Neuronal stem cell (in vitro differentiated cells): ENCODE data around the gene POLR1D.

Experiments
- DNase-seq: peaks from one replicate; pipeline ENCODE4 v3.0.0-alpha.2; 2013; ENCODE audit warnings: low spot score
- H2AFZ ChIP-seq: one replicate; pipeline ENCODE4 v1.6.1; 2013; ENCODE audit warnings: mild to moderate bottlenecking, low read length, inconsistent platforms
- H2AK5ac ChIP-seq: 2 replicates; pipeline ENCODE4 v1.6.1; 2013; ENCODE audit warnings: low read depth, mild to moderate bottlenecking, inconsistent platforms, low read length, moderate library complexity, mixed read lengths
- H2BK120ac ChIP-seq: 2 replicates; pipeline ENCODE4 v1.6.1; 2013; ENCODE audit warnings: low read depth, mild to moderate bottlenecking, inconsistent platforms, low read length, moderate library complexity, mixed read lengths
- H2BK12ac ChIP-seq: one replicate; pipeline ENCODE4 v1.6.1; 2013; ENCODE audit warnings: low read length, inconsistent platforms
- H2BK15ac ChIP-seq: 2 replicates; pipeline ENCODE4 v1.6.1; 2013; ENCODE audit warnings: mild to moderate bottlenecking, low read length, inconsistent platforms, mixed read lengths
- H2BK5ac ChIP-seq: one replicate; pipeline ENCODE4 v1.6.1; 2013; ENCODE audit warnings: inconsistent platforms, mild to moderate bottlenecking, low read length, moderate library complexity
- H3K14ac ChIP-seq: one replicate; pipeline ENCODE4 v1.6.1; 2013; ENCODE audit warnings: low read length, inconsistent platforms
- H3K18ac ChIP-seq: 2 replicates; pipeline ENCODE4 v1.6.1; 2013; ENCODE audit warnings: low read length, inconsistent platforms
- H3K23ac ChIP-seq: 2 replicates; pipeline ENCODE4 v1.6.1; 2013; ENCODE audit warnings: low read depth, mild to moderate bottlenecking, mixed read lengths, low read length, inconsistent platforms; ENCODE audit not compliant: poor library complexity
- H3K27ac ChIP-seq: replicated peaks from 3 replicates; pipeline ENCODE4 v1.5.1; 2013; ENCODE audit warnings: low read length, inconsistent platforms
- H3K27me3 ChIP-seq, 3 experiments: 2 replicates each; pipeline ENCODE4 v1.6.1; 2013; ENCODE audit warnings: low read length in 3 of 3, mild to moderate bottlenecking in 2 of 3, inconsistent platforms in 1 of 3, low read depth in 1 of 3, mixed read lengths in 1 of 3, moderate library complexity in 1 of 3; ENCODE audit not compliant: control insufficient read depth in 3 of 3, insufficient read depth in 3 of 3
- H3K36me3 ChIP-seq, 2 donors: replicated peaks in 1 of 2; 2 replicates each; pipeline ENCODE4 v1.6.1; 2013; ENCODE audit warnings: low read length in 2 of 2; ENCODE audit not compliant: control insufficient read depth in 2 of 2, insufficient read depth in 2 of 2
- H3K4ac ChIP-seq: 2 replicates; pipeline ENCODE4 v1.6.1; 2013; ENCODE audit warnings: inconsistent platforms, mild to moderate bottlenecking, low read length, moderate library complexity
- H3K4me1 ChIP-seq, 2 donors: 1 replicate in 1 of 2; 2 replicates in 1 of 2; pipeline ENCODE4 v1.6.1; 2013; ENCODE audit warnings: low read length in 2 of 2, low read depth in 1 of 2; ENCODE audit not compliant: control insufficient read depth in 2 of 2, insufficient read depth in 1 of 2
- H3K4me2 ChIP-seq: one replicate; pipeline ENCODE4 v1.6.1; 2013; ENCODE audit warnings: mild to moderate bottlenecking, low read length, inconsistent platforms; ENCODE audit not compliant: insufficient read depth, poor library complexity, severe bottlenecking
- H3K4me3 ChIP-seq, 2 donors: 2 replicates each; pipeline ENCODE4 v1.5.1; 2013; ENCODE audit warnings: low read length in 2 of 2, mild to moderate bottlenecking in 2 of 2, inconsistent platforms in 1 of 2, moderate library complexity in 1 of 2
- H3K79me1 ChIP-seq: one replicate; pipeline ENCODE4 v1.6.1; 2013; ENCODE audit warnings: low read depth, mild to moderate bottlenecking, inconsistent platforms, low read length, moderate library complexity
- H3K9ac ChIP-seq: one replicate; pipeline ENCODE4 v1.6.1; 2013; ENCODE audit warnings: mild to moderate bottlenecking, low read depth, low read length, inconsistent platforms; ENCODE audit not compliant: poor library complexity
- H3K9me3 ChIP-seq, 2 donors: replicated peaks in 1 of 2; 2 replicates each; pipeline versions ENCODE3 to v1.6.1; 2013; ENCODE audit warnings: low read length in 2 of 2, mild to moderate bottlenecking in 2 of 2, inconsistent platforms in 1 of 2, low read depth in 1 of 2, mixed read lengths in 1 of 2, moderate library complexity in 1 of 2; ENCODE audit not compliant: control insufficient read depth in 2 of 2, insufficient read depth in 1 of 2
- H4K8ac ChIP-seq: one replicate; pipeline ENCODE4 v1.6.1; 2013; ENCODE audit warnings: low read depth, mild to moderate bottlenecking, inconsistent platforms, low read length, moderate library complexity
- H4K91ac ChIP-seq: one replicate; pipeline ENCODE4 v1.6.1; 2013; ENCODE audit warnings: low read length, low read depth, mild to moderate bottlenecking, inconsistent platforms; ENCODE audit not compliant: poor library complexity
- WGBS, 2 donors: extraction: QIAGEN DNeasy Blood & Tissue Kit; methylation state at CpG; one replicate each; pipeline ENCODE4 v1.1.7; 2013; ENCODE audit warnings: missing lambda C conversion rate in 2 of 2, mixed read lengths in 1 of 2; ENCODE audit not compliant: insufficient read length in 2 of 2, insufficient replicate concordance in 1 of 2; ENCODE audit errors: extremely low coverage in 2 of 2; 5-methylcytosine and 5-hydroxymethylcytosine counted together

The POLR1D gene

GRCh38 chr13:27592865-27593264 lies 28.8 kb upstream of the POLR1D start:
- Histone ChIP-seq H2BK15ac (no peak overlapping the region), H3K14ac (no peak overlapping the region), H3K18ac (no peak overlapping the region), H3K36me3 (no peaks in the 10 kb centered on the region), H3K4me3 (no peak overlapping the region), H2BK5ac (no peak overlapping the region), H2BK12ac (no peak overlapping the region), H3K27me3 (no peaks in the 10 kb centered on the region), H4K91ac (no peak overlapping the region), H3K4me2 (no peak overlapping the region), H4K8ac (no peak overlapping the region), H3K9me3 (no peaks in the 10 kb centered on the region), H2AK5ac (no peak overlapping the region), H3K4me1 (no peaks in the 10 kb centered on the region), H3K9ac (no peak overlapping the region), H2BK120ac (no peak overlapping the region), H3K27ac (no peak overlapping the region), H3K79me1 (no peaks in the 10 kb centered on the region), H3K4ac (no peak overlapping the region), H3K23ac (no peak overlapping the region), H2AFZ (no peak overlapping the region)
- no peak for DNase-seq

DNA sequence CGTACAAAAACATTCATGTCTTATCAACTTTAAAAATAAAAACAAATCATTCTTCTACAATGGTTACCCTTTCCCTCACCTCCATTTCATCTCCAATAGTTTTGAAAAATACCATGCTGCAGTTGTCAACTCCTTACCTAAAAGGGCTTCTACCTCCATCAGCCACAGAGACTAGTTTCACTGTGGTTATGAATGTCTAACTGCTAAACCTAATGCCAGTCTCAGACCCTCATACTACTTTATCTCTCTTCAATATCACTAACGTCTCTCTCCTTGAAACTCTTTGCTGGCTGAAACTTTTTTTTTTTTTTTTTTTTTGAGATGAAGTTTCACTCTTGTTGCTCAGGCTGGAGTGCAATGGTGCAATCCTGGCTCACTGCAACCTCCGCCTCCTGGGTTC lies 28.4 kb upstream of the POLR1D start:
- no peak overlapping the region for H2BK15ac ChIP-seq
- H3K23ac ChIP-seq = no peak overlapping the region
- no peak overlapping the region for H3K18ac ChIP-seq
- H3K27ac ChIP-seq = no peak overlapping the region
- H3K4me1 ChIP-seq = no peaks in the 10 kb centered on the region
- H2BK12ac ChIP-seq = no peak overlapping the region
- WGBS, 2 donors = 98 to 100% methylated on average over 1 to 2 of the region's 3 CpGs
- DNase-seq = no peak
- no peak overlapping the region for H3K4ac ChIP-seq
- H3K9ac ChIP-seq = no peak overlapping the region
- H3K14ac ChIP-seq = no peak overlapping the region
- H3K27me3 ChIP-seq = no peaks in the 10 kb centered on the region
- H2AFZ ChIP-seq = no peak overlapping the region
- no peak overlapping the region for H2BK5ac ChIP-seq
- no peaks in the 10 kb centered on the region for H3K79me1 ChIP-seq
- H3K4me2 ChIP-seq = no peak overlapping the region
- H4K8ac ChIP-seq = no peak overlapping the region
- H2AK5ac ChIP-seq = no peak overlapping the region
- H3K36me3 ChIP-seq = no peaks in the 10 kb centered on the region
- H3K9me3 ChIP-seq = no peaks in the 10 kb centered on the region
- H4K91ac ChIP-seq = no peak overlapping the region
- no peak overlapping the region for H3K4me3 ChIP-seq
- H2BK120ac ChIP-seq = no peak overlapping the region

GRCh38 chr13:27595055-27595811 lies 26.5 kb upstream of the POLR1D start:
- Histone ChIP-seq H3K4ac (no peak overlapping the region), H3K4me1 (peaks cover 0 to 5% of the 10 kb centered on the region in 2 donors), H3K27me3 (no peaks in the 10 kb centered on the region), H4K91ac (no peak overlapping the region), H2BK5ac (no peak overlapping the region), H3K18ac (no peak overlapping the region), H2BK120ac (no peak overlapping the region), H3K4me2 (no peak overlapping the region), H3K4me3 (no peak overlapping the region), H2BK15ac (no peak overlapping the region), H3K79me1 (no peaks in the 10 kb centered on the region), H3K9ac (no peak overlapping the region), H3K27ac (no peak overlapping the region), H2AK5ac (no peak overlapping the region), H2BK12ac (no peak overlapping the region), H2AFZ (no peak overlapping the region), H3K9me3 (no peaks in the 10 kb centered on the region), H3K36me3 (no peaks in the 10 kb centered on the region), H4K8ac (no peak overlapping the region), H3K14ac (no peak overlapping the region), H3K23ac (no peak overlapping the region)
- DNase-seq = no peak
- WGBS, 2 donors = no CpG with 5 or more reads among the region's 2 CpGs

DNA sequence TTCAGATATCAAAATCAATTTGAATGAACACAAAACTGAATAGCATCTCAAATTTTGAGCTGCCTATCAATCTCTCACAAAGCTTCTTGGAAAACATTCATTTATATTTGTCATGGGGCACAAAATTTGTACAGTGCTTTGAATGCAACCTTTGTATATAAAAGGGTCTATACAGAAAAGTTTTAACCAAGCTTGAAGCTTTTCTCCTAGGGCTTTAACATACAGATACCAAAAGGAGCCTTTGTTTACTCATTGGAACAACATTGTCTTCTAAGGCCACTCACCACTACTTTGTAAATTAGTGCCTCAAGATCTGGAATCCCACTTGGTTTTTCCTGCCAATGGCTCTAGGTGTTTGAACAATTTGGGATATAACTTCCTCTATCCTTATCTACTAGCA lies 22.6 kb upstream of the POLR1D start:
- no peak overlapping the region for H2BK5ac ChIP-seq
- no peak overlapping the region for H3K4me3 ChIP-seq
- no peaks in the 10 kb centered on the region for H3K27me3 ChIP-seq
- H3K79me1 ChIP-seq = no peaks in the 10 kb centered on the region
- H3K36me3 ChIP-seq = no peaks in the 10 kb centered on the region
- H2BK120ac ChIP-seq = no peak overlapping the region
- no peak for DNase-seq
- H4K8ac ChIP-seq = no peak overlapping the region
- H3K27ac ChIP-seq = no peak overlapping the region
- no peaks in the 10 kb centered on the region for H3K9me3 ChIP-seq
- H2BK12ac ChIP-seq = no peak overlapping the region
- no peak overlapping the region for H2BK15ac ChIP-seq
- no peak overlapping the region for H3K18ac ChIP-seq
- no peak overlapping the region for H3K23ac ChIP-seq
- no peak overlapping the region for H2AFZ ChIP-seq
- no peak overlapping the region for H3K14ac ChIP-seq
- H3K9ac ChIP-seq = no peak overlapping the region
- peaks cover 0 to 5% of the 10 kb centered on the region in 2 donors for H3K4me1 ChIP-seq
- no peak overlapping the region for H3K4ac ChIP-seq
- H4K91ac ChIP-seq = no peak overlapping the region
- H3K4me2 ChIP-seq = no peak overlapping the region
- no peak overlapping the region for H2AK5ac ChIP-seq
